SK-N-SH treated with all-trans-retinoic acid at 6 μM for 48 hours (cell line): Measurements from ENCODE around the gene IGF1R.

Experiments
- ATAC-seq: fragments of 200-7000 bp; cut with Tn5 transposase; 3 replicates; pipeline ENCODE4 v1.9.1; 2020; ENCODE audit warnings: mild to moderate bottlenecking, moderate library complexity
- CREB5 ChIP-seq: fragments of 250-450 bp; sonication (Bioruptor Pico); IDR thresholded peaks from 2 replicates; pipeline ENCODE4 v1.5.1; 2020; ENCODE audit warnings: low read depth, mild to moderate bottlenecking, moderate library complexity
- CSDC2 ChIP-seq: fragments of 250-450 bp; sonication (Bioruptor Pico); IDR thresholded peaks from 2 replicates; pipeline ENCODE4 v1.5.0; 2020; ENCODE audit warnings: mild to moderate bottlenecking, moderate library complexity
- CSRNP3 ChIP-seq: fragments of 250-450 bp; sonication (Bioruptor Pico); IDR thresholded peaks from 2 replicates; pipeline ENCODE4 v1.5.1; 2021; ENCODE audit warnings: mild to moderate bottlenecking, moderate library complexity
- ESRRG ChIP-seq: fragments of 250-450 bp; sonication (Bioruptor Pico); IDR thresholded peaks from 2 replicates; pipeline ENCODE4 v1.6.1; 2021; ENCODE audit warnings: mild to moderate bottlenecking
- GLIS3 ChIP-seq: fragments of 250-450 bp; sonication (Bioruptor Pico); IDR thresholded peaks from 2 replicates; pipeline ENCODE4 v1.5.0; 2020; ENCODE audit warnings: mild to moderate bottlenecking, moderate library complexity
- ISL1 ChIP-seq: fragments of 250-450 bp; sonication (Bioruptor Pico); IDR thresholded peaks from 2 replicates; pipeline ENCODE4 v2.1.2; 2022; ENCODE audit warnings: mild to moderate bottlenecking, moderate library complexity
- OSR1 ChIP-seq: fragments of 250-450 bp; sonication (Bioruptor Pico); IDR thresholded peaks from 2 replicates; pipeline ENCODE4 v1.8.0; 2022; ENCODE audit warnings: moderate library complexity, mild to moderate bottlenecking, inconsistent platforms
- PPARA ChIP-seq: fragments of 250-450 bp; sonication (Bioruptor Pico); IDR thresholded peaks from 2 replicates; pipeline ENCODE4 v1.5.0; 2020; ENCODE audit warnings: mild to moderate bottlenecking, borderline replicate concordance
- RARB ChIP-seq: fragments of 250-450 bp; sonication (Bioruptor Pico); IDR thresholded peaks from 2 replicates; pipeline ENCODE4 v1.8.0; 2021; ENCODE audit warnings: mild to moderate bottlenecking, moderate library complexity
- SNAI2 ChIP-seq: fragments of 250-450 bp; sonication (Bioruptor Pico); IDR thresholded peaks from 2 replicates; pipeline ENCODE4 v1.5.0; 2020; ENCODE audit warnings: mild to moderate bottlenecking, moderate library complexity
- TCF4 ChIP-seq: fragments of 250-450 bp; sonication (Bioruptor Pico); IDR thresholded peaks from 2 replicates; pipeline ENCODE4 v1.8.0; 2021; ENCODE audit warnings: mild to moderate bottlenecking, moderate library complexity, borderline replicate concordance
- TOX ChIP-seq: fragments of 250-450 bp; sonication (Bioruptor Pico); IDR thresholded peaks from 2 replicates; pipeline ENCODE4 v1.8.0; 2021; ENCODE audit warnings: mild to moderate bottlenecking, moderate library complexity, borderline replicate concordance
- TSHZ2 ChIP-seq: fragments of 250-450 bp; sonication (Bioruptor Pico); IDR thresholded peaks from 2 replicates; pipeline ENCODE4 v1.5.0; 2020; ENCODE audit warnings: mild to moderate bottlenecking, moderate library complexity
- ZC3H10 ChIP-seq: fragments of 250-450 bp; sonication (Bioruptor Pico); IDR thresholded peaks from 2 replicates; pipeline ENCODE4 v1.5.1; 2021; ENCODE audit warnings: mild to moderate bottlenecking, moderate library complexity
- ZFP3 ChIP-seq: fragments of 250-450 bp; sonication (Bioruptor Pico); IDR thresholded peaks from 2 replicates; pipeline ENCODE4 v1.5.0; 2020; ENCODE audit warnings: mild to moderate bottlenecking, moderate library complexity
- ZNF70 ChIP-seq: fragments of 450-650 bp; formaldehyde crosslinking; IDR thresholded peaks from 2 replicates; pipeline ENCODE4 v1.5.0; 2020; ENCODE audit warnings: mild to moderate bottlenecking, moderate library complexity
- ZNF8 ChIP-seq: fragments of 450-650 bp; formaldehyde crosslinking; IDR thresholded peaks from 2 replicates; pipeline ENCODE4 v1.5.0; 2020; ENCODE audit warnings: mild to moderate bottlenecking, moderate library complexity
- TF ChIP-seq, protein P1 (sequence below): fragments of 250-450 bp; sonication (Bioruptor Pico); IDR thresholded peaks from 2 replicates; pipeline ENCODE4 v1.8.0; 2020; ENCODE audit warnings: mild to moderate bottlenecking, moderate library complexity, borderline replicate concordance
- TF ChIP-seq, protein P2 (sequence below): fragments of 250-450 bp; sonication (Bioruptor Pico); IDR thresholded peaks from 2 replicates; pipeline ENCODE4 v1.8.0; 2021; ENCODE audit warnings: low read depth, mild to moderate bottlenecking, moderate library complexity, borderline replicate concordance

Gene IGF1R

DNA sequence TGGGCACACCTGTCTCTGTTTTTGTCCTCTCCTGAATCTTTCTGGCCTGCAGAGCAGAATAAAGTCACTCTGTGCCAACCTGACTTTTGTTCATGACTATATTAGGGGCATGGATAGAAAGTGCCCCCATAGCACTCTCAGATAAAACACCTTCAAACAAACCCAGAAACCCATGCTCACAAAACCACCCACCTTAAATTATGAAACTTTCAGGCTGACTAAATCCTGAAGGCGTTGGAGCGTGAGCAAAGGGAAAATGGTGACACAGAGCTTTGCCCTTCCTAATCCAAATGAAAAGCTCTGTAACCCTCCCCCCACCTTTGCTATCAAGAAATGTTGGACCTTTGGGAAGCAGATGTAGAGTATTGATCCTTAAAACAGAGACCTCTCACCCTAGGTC is 138.9 kb downstream of the IGF1R start:
- no peak for TF ChIP-seq TSHZ2 (CRISPR knock-in tag)
- TF ChIP-seq CSDC2: no peak
- ATAC-seq: no peak

DNA sequence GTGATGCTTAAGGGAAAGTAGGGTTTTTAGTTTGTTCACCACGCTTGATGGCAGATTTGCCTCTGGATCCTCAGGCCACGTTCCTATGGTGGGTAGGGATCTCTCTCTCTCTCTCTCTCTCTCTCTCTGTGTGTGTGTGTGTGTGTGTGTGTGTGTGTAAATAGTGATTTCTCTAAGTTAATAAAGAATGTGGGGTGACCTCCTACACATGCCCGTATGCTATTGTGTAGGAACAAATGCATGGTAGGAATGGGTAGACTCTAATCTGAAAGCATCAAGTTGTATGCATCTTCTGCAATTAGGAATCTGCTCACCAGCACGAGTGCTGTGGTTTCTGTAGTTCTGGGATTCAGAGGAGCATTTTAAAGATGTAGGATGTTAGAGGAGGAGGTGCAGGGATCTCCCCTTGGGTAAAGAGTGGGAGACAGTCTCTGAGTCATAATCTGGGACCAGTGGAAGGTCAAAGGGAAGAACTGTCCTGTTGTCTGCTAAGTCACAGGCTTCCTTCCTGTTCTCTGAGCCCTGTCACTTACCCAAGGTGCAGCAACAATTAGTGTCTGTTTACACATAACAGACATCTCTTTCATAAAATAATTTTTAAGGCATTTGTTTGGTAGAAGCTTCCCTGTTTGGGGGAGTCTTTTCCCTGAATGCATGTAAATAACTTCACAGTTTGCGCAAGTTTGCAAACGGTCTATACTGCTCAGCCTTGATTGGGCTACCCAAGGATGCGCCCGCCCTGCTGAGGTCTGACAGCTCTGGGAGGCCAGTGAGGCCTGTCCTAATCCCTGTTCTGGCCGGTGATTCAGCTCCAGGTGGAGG is 139.8 kb downstream of the IGF1R start:
- peak; percentile 64; the same call in 2 of the 3 replicates for ATAC-seq
- TF ChIP-seq PPARA (no peak), TOX (CRISPR knock-in tag) (no peak)
- TF ChIP-seq, protein P1, sequence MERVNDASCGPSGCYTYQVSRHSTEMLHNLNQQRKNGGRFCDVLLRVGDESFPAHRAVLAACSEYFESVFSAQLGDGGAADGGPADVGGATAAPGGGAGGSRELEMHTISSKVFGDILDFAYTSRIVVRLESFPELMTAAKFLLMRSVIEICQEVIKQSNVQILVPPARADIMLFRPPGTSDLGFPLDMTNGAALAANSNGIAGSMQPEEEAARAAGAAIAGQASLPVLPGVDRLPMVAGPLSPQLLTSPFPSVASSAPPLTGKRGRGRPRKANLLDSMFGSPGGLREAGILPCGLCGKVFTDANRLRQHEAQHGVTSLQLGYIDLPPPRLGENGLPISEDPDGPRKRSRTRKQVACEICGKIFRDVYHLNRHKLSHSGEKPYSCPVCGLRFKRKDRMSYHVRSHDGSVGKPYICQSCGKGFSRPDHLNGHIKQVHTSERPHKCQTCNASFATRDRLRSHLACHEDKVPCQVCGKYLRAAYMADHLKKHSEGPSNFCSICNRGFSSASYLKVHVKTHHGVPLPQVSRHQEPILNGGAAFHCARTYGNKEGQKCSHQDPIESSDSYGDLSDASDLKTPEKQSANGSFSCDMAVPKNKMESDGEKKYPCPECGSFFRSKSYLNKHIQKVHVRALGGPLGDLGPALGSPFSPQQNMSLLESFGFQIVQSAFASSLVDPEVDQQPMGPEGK (CRISPR knock-in tag): no peak

DNA sequence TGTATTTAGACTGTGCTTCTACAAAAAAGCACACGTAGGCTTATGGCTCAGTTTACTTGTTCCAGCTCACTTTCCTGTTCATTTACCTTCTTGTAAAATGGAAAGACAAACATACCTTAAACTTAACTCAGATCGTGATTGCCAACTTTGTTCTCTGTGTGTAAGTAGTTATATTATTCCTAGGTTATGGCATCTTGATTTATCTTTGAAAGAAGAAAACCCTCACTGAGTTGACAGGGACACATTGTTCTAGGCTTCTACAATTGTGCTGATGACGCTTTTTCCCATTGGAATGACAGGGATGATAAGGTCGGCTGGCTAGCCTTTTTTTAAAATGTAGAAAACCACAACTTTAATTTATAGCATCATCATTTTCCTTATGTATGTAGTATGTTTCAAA is 140.7 kb downstream of the IGF1R start:
- ATAC-seq: no peak

More for the DNA sequence above, 140.7 kb downstream of the IGF1R start:
- TF ChIP-seq PPARA: no peak
- TF ChIP-seq GLIS3 (CRISPR knock-in tag): no peak
- TF ChIP-seq SNAI2 (CRISPR knock-in tag): no peak
- no peak for TF ChIP-seq ZC3H10 (CRISPR knock-in tag)
- TF ChIP-seq CSRNP3: no peak
- TF ChIP-seq CREB5 (CRISPR knock-in tag): no peak
- no peak for TF ChIP-seq ZNF8 (CRISPR knock-in tag)
- TF ChIP-seq TCF4: no peak
- no peak for TF ChIP-seq RARB (CRISPR knock-in tag)
- no peak for TF ChIP-seq ESRRG
- no peak for TF ChIP-seq ZFP3 (CRISPR knock-in tag)
- TF ChIP-seq TOX (CRISPR knock-in tag): no peak
- TF ChIP-seq, protein P1 (CRISPR knock-in tag): no peak
- TF ChIP-seq OSR1 (CRISPR knock-in tag): no peak
- TF ChIP-seq ISL1: no peak
- no peak for TF ChIP-seq TSHZ2 (CRISPR knock-in tag)
- TF ChIP-seq ZNF70 (CRISPR knock-in tag): no peak
- no peak for TF ChIP-seq CSDC2
- TF ChIP-seq, protein P2, sequence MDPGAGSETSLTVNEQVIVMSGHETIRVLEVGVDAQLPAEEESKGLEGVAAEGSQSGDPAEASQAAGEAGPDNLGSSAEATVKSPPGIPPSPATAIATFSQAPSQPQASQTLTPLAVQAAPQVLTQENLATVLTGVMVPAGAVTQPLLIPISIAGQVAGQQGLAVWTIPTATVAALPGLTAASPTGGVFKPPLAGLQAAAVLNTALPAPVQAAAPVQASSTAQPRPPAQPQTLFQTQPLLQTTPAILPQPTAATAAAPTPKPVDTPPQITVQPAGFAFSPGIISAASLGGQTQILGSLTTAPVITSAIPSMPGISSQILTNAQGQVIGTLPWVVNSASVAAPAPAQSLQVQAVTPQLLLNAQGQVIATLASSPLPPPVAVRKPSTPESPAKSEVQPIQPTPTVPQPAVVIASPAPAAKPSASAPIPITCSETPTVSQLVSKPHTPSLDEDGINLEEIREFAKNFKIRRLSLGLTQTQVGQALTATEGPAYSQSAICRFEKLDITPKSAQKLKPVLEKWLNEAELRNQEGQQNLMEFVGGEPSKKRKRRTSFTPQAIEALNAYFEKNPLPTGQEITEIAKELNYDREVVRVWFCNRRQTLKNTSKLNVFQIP: no peak
